GM18868 (cell line): Measurements from ENCODE around the gene SLC43A3.
"Not testable (repeated sequence)": the region's sequence is repeated elsewhere in the genome, so short reads cannot be mapped to it uniquely, and the experiment has no call there.

Experiments
- ATAC-seq: cut with Tn5 transposase; IDR thresholded peaks from one replicate; pipeline ENCODE4 v1.9.1; 2021; ENCODE audit warnings: mild to moderate bottlenecking, moderate library complexity; ENCODE audit not compliant: unreplicated experiment

The SLC43A3 gene

DNA sequence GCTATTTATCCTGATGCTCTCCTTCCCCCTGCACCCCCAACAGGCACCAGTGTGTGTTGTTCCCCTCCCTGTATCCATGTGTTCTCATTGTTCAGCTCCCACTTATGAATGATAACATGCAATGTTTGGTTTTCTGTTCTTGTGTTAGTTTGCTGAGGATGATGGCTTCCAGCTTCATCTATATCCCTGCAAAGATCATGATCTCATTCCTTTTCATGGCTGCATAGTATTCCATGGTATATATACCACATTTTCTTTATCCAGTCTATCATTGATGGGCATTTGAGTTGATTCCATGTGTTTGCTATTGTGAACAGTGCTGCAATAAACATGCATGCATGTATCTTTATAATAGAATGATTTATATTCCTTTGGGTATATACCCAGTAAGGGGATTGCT lies 65.5 kb downstream of the SLC43A3 start:
- not testable (repeated sequence) for ATAC-seq

DNA sequence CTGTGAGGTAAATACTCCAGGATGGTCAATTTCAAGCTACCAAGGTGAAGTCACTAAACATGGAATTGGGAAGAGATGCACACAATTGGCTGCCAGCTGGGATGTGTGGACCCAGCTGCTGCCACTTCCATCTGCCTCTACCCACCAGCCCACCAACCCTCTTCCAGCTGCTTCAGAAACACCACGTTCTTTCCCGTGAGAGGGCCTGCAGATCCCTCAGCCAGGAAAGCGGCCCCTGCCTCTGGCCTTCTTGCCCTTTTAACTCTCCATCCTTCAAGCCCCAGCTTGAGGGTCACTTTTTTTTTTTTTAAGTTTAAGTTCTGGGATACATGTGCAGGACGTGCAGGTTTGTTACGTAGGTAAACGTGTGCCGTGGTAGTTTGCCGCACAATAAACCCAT lies 65.9 kb downstream of the SLC43A3 start:
- ATAC-seq: no peak

- no peak for ATAC-seq
Observed at GRCh38 chr11:57359896-57360690, 66.8 kb downstream of the SLC43A3 start.

DNA sequence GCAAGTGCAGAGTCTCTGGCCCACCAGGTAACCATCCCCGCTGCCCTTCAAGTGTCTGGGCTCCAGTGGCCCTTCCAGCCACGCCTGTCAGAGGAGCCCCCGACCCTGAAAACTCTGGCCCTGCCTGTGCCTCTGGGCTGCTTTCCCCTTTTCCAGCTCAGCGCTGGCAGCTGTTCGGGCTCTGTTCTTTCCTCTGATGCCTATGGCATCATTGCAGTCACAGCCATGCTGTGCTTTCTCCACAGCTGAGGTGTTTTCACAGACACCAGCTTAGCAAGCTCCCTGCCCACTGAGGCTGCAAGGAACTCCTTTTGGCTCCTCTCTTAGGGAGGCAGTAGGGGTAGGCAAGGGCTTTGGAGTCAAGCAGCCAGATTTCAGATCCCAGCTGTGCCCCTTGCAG lies 67.5 kb downstream of the SLC43A3 start:
- ATAC-seq: no peak

GRCh38 chr11:57358991-57359390 lies 67.9 kb downstream of the SLC43A3 start:
- ATAC-seq: no peak

DNA sequence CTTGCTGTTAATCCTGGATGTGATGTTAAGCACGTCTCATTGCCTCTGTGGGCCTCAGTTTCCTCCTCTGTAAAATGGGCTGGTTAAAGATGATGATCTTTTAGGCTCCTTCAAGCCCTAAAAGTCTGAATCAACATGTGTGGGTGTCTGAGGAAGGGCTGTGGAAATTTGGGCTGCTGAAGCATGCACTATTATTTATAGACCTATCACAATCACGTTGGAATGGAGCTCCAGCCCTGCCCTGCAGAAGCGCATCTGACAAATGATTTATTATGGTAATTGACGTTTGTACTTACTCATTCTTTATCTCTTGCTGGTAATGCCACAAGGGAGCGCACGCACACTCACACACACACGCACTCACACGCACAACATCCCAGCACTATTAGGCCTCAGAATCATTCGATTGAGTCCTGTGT lies 68.4 kb downstream of the SLC43A3 start:
- no peak for ATAC-seq

DNA sequence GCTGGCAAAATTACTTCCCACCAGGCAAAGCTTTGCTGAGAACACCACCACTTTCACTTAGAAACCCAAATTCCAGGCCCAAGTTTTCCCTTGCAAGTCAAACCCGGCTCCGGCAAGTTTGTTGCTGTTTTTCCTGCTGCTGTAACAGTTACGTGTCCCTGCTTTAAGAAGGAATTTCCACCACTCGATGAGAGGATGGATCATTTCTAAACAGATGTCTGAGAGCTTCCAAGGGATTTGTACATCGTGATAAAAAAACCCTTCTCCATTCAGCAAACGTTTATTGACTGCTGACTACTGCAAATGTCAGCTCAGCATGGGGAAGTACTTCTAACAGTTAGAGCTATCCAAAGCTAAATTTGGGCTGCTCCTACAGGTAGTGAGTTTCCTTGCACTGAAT lies 69.1 kb downstream of the SLC43A3 start:
- no peak for ATAC-seq

DNA sequence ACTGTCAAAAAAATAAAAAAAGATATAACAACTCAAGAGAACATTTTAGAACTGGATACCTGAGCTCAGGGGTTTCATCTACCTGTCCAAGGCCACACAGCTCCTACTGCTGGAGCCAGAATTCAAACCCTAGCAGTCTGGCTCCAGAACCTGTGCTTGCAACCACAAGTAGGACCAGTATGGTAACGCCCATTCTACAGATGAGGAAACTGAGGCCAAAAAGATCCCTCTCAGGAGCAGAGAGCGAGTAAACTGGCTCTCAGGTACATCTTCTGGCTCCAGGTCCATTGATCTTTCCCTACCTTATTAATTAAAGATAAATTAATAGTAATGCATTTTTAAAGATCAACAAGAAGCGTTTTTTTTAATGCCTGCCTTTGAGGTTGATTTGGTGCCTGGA lies 69.6 kb downstream of the SLC43A3 start:
- ATAC-seq: no peak
